ENCODE results near the gene PLCG2. TPM values are rescaled to one million over a fixed set of nuclear protein-coding genes. Genes with fewer than 3 reads are reported as not detected.

PLCG2 gene
- 47.6 TPM for total RNA-seq
- long read RNA-seq, full-length matches to known transcripts = 28 of 66 reads
- long read RNA-seq, partial matches to known transcripts = 23 of 66 reads
- long read RNA-seq, other reads (novel, unspliced or antisense) = 15 of 66 reads

GRCh38 chr16:81778861-81779535, at the start of gene PLCG2:
Gene PLCG2 (plus strand): TSS chr16:81779291. CDS start chr16:81785990, 6,699 bp downstream.
- no peaks in the 10 kb centered on the region for H3K36me3 ChIP-seq
- peak; percentile 98 for ATAC-seq
- no peak for TF ChIP-seq CTCF (IDR thresholded peaks at IDR 0.05)
- peak within 1 kb of the TSS; percentile 66 for H3K27ac ChIP-seq
- DNase-seq = peak; percentile 92
- peaks cover 9% of the 10 kb centered on the region for H3K4me1 ChIP-seq
- no peaks in the 10 kb centered on the region for H3K9me3 ChIP-seq
- H3K27me3 ChIP-seq = no peaks in the 10 kb centered on the region
- peak within 1 kb of the TSS; percentile 71 for H3K4me3 ChIP-seq
- intact Hi-C loops (cut with DNase I) = no loop called here

GRCh38 chr16:81729451-81729850, 49.6 kb upstream of the PLCG2 start:
- H3K9me3 ChIP-seq = no peaks in the 10 kb centered on the region
- H3K27ac ChIP-seq = no peak overlapping the region
- peaks cover 12% of the 10 kb centered on the region for H3K4me1 ChIP-seq
- ATAC-seq = no peak
- DNase-seq = no peak
- H3K36me3 ChIP-seq = no peaks in the 10 kb centered on the region
- TF ChIP-seq CTCF (IDR thresholded peaks at IDR 0.05) = no peak
- H3K4me3 ChIP-seq = no peak overlapping the region
- H3K27me3 ChIP-seq = no peaks in the 10 kb centered on the region
- intact Hi-C loops (cut with DNase I) = no loop called here

- H3K27ac ChIP-seq = peak overlapping the region; percentile 56
These were observed 48.7 kb upstream of the PLCG2 start for GRCh38 chr16:81730090-81731051.

GRCh38 chr16:81731649-81732048, 47.4 kb upstream of the PLCG2 start:
- intact Hi-C loops (cut with DNase I) = loop anchor here (10.0 kb wide), 1 partner anchor 697 kb away; the partner anchor contains the start of gene ATMIN
- no peaks in the 10 kb centered on the region for H3K36me3 ChIP-seq
- TF ChIP-seq CTCF (IDR thresholded peaks at IDR 0.05) = no peak
- peaks cover 12% of the 10 kb centered on the region for H3K4me1 ChIP-seq
- DNase-seq = no peak
- no peak for ATAC-seq
- no peaks in the 10 kb centered on the region for H3K9me3 ChIP-seq
- H3K4me3 ChIP-seq = no peak overlapping the region
- no peaks in the 10 kb centered on the region for H3K27me3 ChIP-seq
- H3K27ac ChIP-seq = no peak overlapping the region

More at GRCh38 chr16:81730090-81731051, 48.7 kb upstream of the PLCG2 start:
- Histone ChIP-seq H3K27me3 (no peaks in the 10 kb centered on the region), H3K9me3 (no peaks in the 10 kb centered on the region), H3K4me1 (peaks cover 12% of the 10 kb centered on the region), H3K4me3 (peak overlapping the region; percentile 37), H3K36me3 (no peaks in the 10 kb centered on the region)
- peak; percentile 92 for DNase-seq
- intact Hi-C loops (cut with DNase I) = loop anchor here (10.0 kb wide), 1 partner anchor 696 kb away; the partner anchor contains the start of gene ATMIN
- TF ChIP-seq CTCF (IDR thresholded peaks at IDR 0.05) = peak; percentile 62
- ATAC-seq = peak; percentile 95

- no peak for ATAC-seq
- TF ChIP-seq CTCF (IDR thresholded peaks at IDR 0.05) = no peak
- intact Hi-C loops (cut with DNase I) = loop anchor here (10.0 kb wide), 1 partner anchor 698 kb away; the partner anchor contains the start of gene ATMIN
- H3K4me1 ChIP-seq = peaks cover 14% of the 10 kb centered on the region
- no peaks in the 10 kb centered on the region for H3K9me3 ChIP-seq
- H3K27me3 ChIP-seq = no peaks in the 10 kb centered on the region
- DNase-seq = no peak
- no peak overlapping the region for H3K4me3 ChIP-seq
- H3K27ac ChIP-seq = no peak overlapping the region
- H3K36me3 ChIP-seq = no peaks in the 10 kb centered on the region
These were observed 46.4 kb upstream of the PLCG2 start for GRCh38 chr16:81732699-81733098.

Measured in upper lobe of right lung (tissue), 1 donor.